HepG2 (cell line): ENCODE results near the gene CCDC88A. TPM values are rescaled to one million over a fixed set of nuclear protein-coding genes. Genes with fewer than 3 reads are reported as not detected.

Experiments used
- ATM ChIP-seq: fragments of 450-650 bp; IDR thresholded peaks from 2 replicates; pipeline ENCODE4 v1.7.1; 2017; ENCODE audit warnings: mild to moderate bottlenecking, borderline replicate concordance
- BORCS8-MEF2B ChIP-seq: sonication (generic); formaldehyde crosslinking; IDR thresholded peaks from 2 replicates; pipeline ENCODE4 v1.8.0; 2022; ENCODE audit warnings: mild to moderate bottlenecking, missing genetic modification reagents
- CBFB ChIP-seq: sonication (generic); formaldehyde crosslinking; IDR thresholded peaks from 2 replicates; pipeline ENCODE4 v1.4.0; 2020; ENCODE audit warnings: missing genetic modification reagents
- EEA1 ChIP-seq: sonication (generic); formaldehyde crosslinking; IDR thresholded peaks from 2 replicates; pipeline ENCODE4 v1.5.1; 2020; ENCODE audit warnings: mild to moderate bottlenecking, missing genetic modification reagents, borderline replicate concordance
- EHMT2 ChIP-seq: fragments of 200-600 bp; sonication (generic); IDR thresholded peaks from 2 replicates; pipeline ENCODE4 v1.7.0; 2017; ENCODE audit warnings: antibody characterized with exemption, low read depth, low read length, borderline replicate concordance
- FOXJ3 ChIP-seq: sonication (generic); formaldehyde crosslinking; IDR thresholded peaks from 2 replicates; pipeline ENCODE4 v1.4.0; 2020; ENCODE audit warnings: missing genetic modification reagents, mild to moderate bottlenecking, borderline replicate concordance
- GPN1 ChIP-seq: sonication (generic); formaldehyde crosslinking; IDR thresholded peaks from 2 replicates; pipeline ENCODE4 v1.5.1; 2020; ENCODE audit warnings: missing genetic modification reagents, borderline replicate concordance
- GTF3A ChIP-seq: sonication (generic); formaldehyde crosslinking; conservative IDR thresholded peaks from 2 replicates; pipeline ENCODE4 v1.4.0; 2020; ENCODE audit warnings: mild to moderate bottlenecking, missing genetic modification reagents
- HNRNPK ChIP-seq: fragments of 200-400 bp; formaldehyde crosslinking; IDR thresholded peaks from 2 replicates; pipeline ENCODE4 v1.6.1; 2018; ENCODE audit warnings: low read length, low read depth, moderate library complexity, mild to moderate bottlenecking; ENCODE audit not compliant: poor library complexity, severe bottlenecking
- MEIS2 ChIP-seq: sonication (generic); formaldehyde crosslinking; IDR thresholded peaks from 2 replicates; pipeline ENCODE4 v1.9.0; 2021; ENCODE audit warnings: mild to moderate bottlenecking, missing genetic modification reagents
- PAX8 ChIP-seq: sonication (generic); formaldehyde crosslinking; IDR thresholded peaks from 2 replicates; pipeline ENCODE4 v1.8.0; 2022; ENCODE audit warnings: mild to moderate bottlenecking, missing genetic modification reagents, borderline replicate concordance
- SMAD1 ChIP-seq: sonication (generic); formaldehyde crosslinking; IDR thresholded peaks from 2 replicates; pipeline ENCODE4 v1.4.0; 2020; ENCODE audit warnings: missing genetic modification reagents, low read depth, mild to moderate bottlenecking, borderline replicate concordance
- ZNF143 ChIP-seq: sonication (generic); formaldehyde crosslinking; IDR thresholded peaks from 2 replicates; pipeline ENCODE4 v1.4.0; 2020; ENCODE audit warnings: missing genetic modification reagents
- ZNF331 ChIP-seq: sonication (generic); formaldehyde crosslinking; IDR thresholded peaks from 2 replicates; pipeline ENCODE4 v1.4.0; 2020; ENCODE audit warnings: missing genetic modification reagents
- ZNF672 ChIP-seq: sonication (generic); formaldehyde crosslinking; IDR thresholded peaks from 2 replicates; pipeline ENCODE4 v1.8.1; 2022; ENCODE audit warnings: missing genetic modification reagents
- polyA plus RNA-seq, 8 experiments: library from polyadenylated mRNA; depleted of rRNA in 3 of 8; stranded (reverse) in 7 of 8; unstranded in 1 of 8; fragments of >200 nt; fragmentation: Illumina TruSeq in 4 of 8; extraction: Trizol in 4 of 8; gene quantifications; 2 replicates each; pipeline versions ENCODE4 v1.2.1 to v1.2.3, GENCODE V29; 2011 to 2016; ENCODE audit warnings: low read depth in 4 of 8, missing spikeins in 1 of 8, mixed read lengths in 1 of 8; ENCODE audit not compliant: insufficient read depth in 1 of 8
- total RNA-seq, 5 experiments: library from RNA; depleted of rRNA; stranded (reverse); fragments of >200 nt; fragmentation: Illumina TruSeq; extraction: Trizol; gene quantifications; 2 replicates each; pipeline ENCODE4 v1.2.3, GENCODE V29; 2016; ENCODE audit warnings: low read depth in 1 of 5
- TF ChIP-seq, protein P1 (sequence below): sonication (generic); formaldehyde crosslinking; conservative IDR thresholded peaks from 2 replicates; pipeline ENCODE4 v1.4.0; 2020; ENCODE audit warnings: mild to moderate bottlenecking, missing genetic modification reagents, moderate library complexity
- TF ChIP-seq, protein P2 (sequence below): sonication (generic); formaldehyde crosslinking; IDR thresholded peaks from 2 replicates; pipeline ENCODE4 v1.9.0; 2021; ENCODE audit warnings: missing genetic modification reagents, borderline replicate concordance
- TF ChIP-seq, protein P3 (sequence below), 2 experiments: sonication (generic) in 1 of 2; formaldehyde crosslinking in 1 of 2; IDR thresholded peaks; 2 replicates each; pipeline versions ENCODE4 v1.5.1 to v1.6.1; 2011 to 2020; ENCODE audit warnings: borderline replicate concordance in 1 of 2, low read depth in 1 of 2, low read length in 1 of 2, mild to moderate bottlenecking in 1 of 2, missing genetic modification reagents in 1 of 2, moderate library complexity in 1 of 2

CCDC88A gene
- total and polyA plus RNA-seq, 2 of the 13 experiments (the other 11 are each of a cell fraction or from before 2014, with no cell fraction given), result 43.2 to 84.1 TPM

DNA sequence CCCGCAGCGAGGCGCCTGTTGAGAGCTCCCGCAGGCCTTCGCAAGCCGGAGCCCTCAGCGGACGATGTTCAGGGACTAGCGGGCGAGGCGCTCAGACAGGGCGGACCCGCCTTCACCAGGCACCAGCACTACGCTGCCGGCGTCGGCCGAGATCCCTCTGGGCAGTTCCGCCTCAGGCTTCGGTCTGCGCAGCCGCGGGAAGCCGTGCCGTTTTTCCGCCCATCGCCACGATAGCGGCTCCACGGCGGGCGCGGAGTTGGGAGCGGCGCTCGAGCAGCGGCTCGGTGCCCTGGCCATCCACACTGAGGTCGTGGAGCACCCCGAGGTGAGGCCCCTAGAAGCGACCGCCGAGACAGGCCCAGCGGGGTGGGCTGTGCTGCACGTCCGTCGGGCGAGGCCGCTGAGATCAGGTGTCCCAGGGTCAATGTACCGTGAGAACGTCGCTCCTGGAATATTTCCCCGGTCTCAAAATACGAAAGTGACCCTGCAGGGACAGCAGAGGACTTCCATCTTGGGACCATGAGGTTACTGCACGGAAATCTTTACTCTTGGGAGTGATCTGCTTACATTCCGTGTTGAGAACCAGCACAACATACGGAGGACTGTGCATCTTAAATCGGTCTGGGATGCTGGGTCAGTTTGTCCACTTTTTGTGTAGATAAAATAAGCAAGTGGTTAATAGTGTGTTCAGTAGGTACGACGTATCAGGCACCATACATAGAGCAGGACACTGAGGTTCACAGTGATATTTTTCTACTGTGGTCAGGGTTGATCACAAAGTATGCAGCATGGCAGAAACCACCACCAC lies 137.3 kb downstream of the CCDC88A start (continued):
- TF ChIP-seq, protein P1, sequence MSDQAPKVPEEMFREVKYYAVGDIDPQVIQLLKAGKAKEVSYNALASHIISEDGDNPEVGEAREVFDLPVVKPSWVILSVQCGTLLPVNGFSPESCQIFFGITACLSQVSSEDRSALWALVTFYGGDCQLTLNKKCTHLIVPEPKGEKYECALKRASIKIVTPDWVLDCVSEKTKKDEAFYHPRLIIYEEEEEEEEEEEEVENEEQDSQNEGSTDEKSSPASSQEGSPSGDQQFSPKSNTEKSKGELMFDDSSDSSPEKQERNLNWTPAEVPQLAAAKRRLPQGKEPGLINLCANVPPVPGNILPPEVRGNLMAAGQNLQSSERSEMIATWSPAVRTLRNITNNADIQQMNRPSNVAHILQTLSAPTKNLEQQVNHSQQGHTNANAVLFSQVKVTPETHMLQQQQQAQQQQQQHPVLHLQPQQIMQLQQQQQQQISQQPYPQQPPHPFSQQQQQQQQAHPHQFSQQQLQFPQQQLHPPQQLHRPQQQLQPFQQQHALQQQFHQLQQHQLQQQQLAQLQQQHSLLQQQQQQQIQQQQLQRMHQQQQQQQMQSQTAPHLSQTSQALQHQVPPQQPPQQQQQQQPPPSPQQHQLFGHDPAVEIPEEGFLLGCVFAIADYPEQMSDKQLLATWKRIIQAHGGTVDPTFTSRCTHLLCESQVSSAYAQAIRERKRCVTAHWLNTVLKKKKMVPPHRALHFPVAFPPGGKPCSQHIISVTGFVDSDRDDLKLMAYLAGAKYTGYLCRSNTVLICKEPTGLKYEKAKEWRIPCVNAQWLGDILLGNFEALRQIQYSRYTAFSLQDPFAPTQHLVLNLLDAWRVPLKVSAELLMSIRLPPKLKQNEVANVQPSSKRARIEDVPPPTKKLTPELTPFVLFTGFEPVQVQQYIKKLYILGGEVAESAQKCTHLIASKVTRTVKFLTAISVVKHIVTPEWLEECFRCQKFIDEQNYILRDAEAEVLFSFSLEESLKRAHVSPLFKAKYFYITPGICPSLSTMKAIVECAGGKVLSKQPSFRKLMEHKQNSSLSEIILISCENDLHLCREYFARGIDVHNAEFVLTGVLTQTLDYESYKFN (CRISPR knock-in tag), result peak; percentile 65
- TF ChIP-seq GTF3A (CRISPR knock-in tag) (peak; percentile 97), GPN1 (CRISPR knock-in tag) (peak; percentile 92; the same call in 1 of the 2 replicates), ZNF331 (CRISPR knock-in tag) (peak; percentile 95), HNRNPK (peak; percentile 53), FOXJ3 (CRISPR knock-in tag) (0 out of 2 replicates have a peak, but pooled peaks have one; percentile 79), ATM (no peak), ZNF672 (no peak), CBFB (peak; percentile 87), EEA1 (peak; percentile 98), PAX8 (CRISPR knock-in tag) (peak; percentile 80; the same call in 1 of the 2 replicates), MEIS2 (CRISPR knock-in tag) (no peak; the same call in none of the 2 replicates), ZNF143 (CRISPR knock-in tag) (peak; percentile 50; the same call in 1 of the 2 replicates), BORCS8-MEF2B (peak; percentile 94; the same call in 1 of the 2 replicates), EHMT2 (no peak), SMAD1 (peak; percentile 97)
- TF ChIP-seq, protein P2, sequence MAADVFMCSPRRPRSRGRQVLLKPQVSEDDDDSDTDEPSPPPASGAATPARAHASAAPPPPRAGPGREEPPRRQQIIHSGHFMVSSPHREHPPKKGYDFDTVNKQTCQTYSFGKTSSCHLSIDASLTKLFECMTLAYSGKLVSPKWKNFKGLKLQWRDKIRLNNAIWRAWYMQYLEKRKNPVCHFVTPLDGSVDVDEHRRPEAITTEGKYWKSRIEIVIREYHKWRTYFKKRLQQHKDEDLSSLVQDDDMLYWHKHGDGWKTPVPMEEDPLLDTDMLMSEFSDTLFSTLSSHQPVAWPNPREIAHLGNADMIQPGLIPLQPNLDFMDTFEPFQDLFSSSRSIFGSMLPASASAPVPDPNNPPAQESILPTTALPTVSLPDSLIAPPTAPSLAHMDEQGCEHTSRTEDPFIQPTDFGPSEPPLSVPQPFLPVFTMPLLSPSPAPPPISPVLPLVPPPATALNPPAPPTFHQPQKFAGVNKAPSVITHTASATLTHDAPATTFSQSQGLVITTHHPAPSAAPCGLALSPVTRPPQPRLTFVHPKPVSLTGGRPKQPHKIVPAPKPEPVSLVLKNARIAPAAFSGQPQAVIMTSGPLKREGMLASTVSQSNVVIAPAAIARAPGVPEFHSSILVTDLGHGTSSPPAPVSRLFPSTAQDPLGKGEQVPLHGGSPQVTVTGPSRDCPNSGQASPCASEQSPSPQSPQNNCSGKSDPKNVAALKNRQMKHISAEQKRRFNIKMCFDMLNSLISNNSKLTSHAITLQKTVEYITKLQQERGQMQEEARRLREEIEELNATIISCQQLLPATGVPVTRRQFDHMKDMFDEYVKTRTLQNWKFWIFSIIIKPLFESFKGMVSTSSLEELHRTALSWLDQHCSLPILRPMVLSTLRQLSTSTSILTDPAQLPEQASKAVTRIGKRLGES (CRISPR knock-in tag), result 0 out of 2 replicates have a peak, but pooled peaks have one; percentile 19
- TF ChIP-seq, protein P3, sequence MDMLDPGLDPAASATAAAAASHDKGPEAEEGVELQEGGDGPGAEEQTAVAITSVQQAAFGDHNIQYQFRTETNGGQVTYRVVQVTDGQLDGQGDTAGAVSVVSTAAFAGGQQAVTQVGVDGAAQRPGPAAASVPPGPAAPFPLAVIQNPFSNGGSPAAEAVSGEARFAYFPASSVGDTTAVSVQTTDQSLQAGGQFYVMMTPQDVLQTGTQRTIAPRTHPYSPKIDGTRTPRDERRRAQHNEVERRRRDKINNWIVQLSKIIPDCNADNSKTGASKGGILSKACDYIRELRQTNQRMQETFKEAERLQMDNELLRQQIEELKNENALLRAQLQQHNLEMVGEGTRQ (IDR thresholded peaks at IDR 0.05; ENCODE audit: low read depth, low read length), result no peak
- TF ChIP-seq, protein P3 (CRISPR knock-in tag; IDR thresholded peaks at IDR 0.05; ENCODE audit: borderline replicate concordance), result 0 out of 2 replicates have a peak, but pooled peaks have one; percentile 28
